ENCODE results near the gene FUT6. TPM values are rescaled to one million over a fixed set of nuclear protein-coding genes. Genes with fewer than 3 reads are reported as not detected.
"Not testable (repeated sequence)": the region's sequence is repeated elsewhere in the genome, so short reads cannot be mapped to it uniquely, and the experiment has no call there.

Gene FUT6
- polyA plus RNA-seq, 12 donors: 0.15 to 0.40 (median 0.16) TPM; not detected in 9

DNA sequence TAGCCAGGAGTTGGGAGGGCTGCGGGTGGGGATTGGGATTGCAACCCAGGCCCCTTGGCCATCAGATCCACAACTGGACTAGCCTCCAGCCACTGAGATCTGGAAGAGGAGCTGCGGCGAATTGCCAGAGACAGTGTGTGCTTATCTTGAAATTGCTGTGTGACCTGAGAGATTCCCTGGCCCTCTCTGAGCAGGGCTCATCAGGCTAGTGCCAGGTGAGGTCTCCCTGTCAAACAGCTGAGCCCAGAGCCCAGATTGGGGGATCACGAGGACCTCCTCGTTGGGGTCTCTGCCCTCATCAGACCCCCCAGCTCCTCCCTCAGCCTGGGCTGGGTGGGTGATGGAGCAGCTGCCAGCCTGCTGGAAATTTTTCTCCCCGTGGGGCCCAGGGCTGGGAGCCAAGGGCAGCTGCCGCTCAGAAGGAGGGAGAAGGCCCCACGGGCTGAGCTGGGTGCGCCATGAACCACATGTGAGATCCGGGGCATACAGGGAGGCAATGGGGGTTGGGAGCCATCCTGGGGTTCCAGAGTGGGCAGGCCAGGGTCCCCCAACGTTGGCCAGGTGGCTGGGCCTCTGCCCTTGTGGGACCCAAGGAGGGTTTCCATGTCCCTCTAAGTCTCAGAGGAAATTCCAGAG is 23.6 kb upstream of the FUT6 start:
- DNase-seq: no peak

DNA sequence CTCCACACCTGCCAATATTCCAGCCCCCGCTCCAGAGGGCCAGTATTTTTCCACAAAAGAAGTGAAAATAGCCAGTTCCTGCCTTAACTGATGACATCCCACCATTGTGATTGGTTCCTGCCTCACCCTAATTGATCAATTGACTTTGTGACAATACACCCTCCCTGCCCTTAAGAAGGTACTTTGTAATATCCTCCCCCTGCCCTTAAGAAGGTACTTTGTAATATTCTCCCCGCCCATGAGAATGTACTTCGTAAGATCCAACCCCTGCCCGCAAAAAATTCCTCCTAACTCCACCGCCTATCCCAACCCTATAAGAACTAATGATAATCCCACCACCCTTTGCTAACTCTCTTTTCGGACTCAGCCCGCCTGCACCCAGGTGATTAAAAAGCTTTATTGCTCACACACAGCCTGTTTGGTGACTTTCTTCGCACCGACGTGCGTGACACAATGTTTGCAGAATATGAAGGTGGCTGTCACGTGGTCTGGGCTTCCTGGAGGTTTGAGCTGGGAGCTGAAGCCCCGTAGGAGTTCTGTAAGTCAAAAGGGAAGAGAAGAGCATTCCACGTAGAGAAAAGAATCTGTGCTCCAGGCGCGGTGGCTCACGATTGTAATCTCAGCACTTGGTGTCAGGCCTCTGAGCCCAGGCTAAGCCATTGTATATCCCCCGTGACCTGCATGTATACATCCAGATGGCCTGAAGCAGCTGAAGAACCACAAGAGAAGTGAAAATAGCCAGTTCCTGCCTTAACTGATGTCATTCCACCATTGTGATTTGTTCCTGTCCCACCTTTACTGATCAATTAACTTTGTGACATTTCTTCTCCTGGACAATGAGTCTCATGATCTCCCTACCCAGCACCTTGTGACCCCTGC is 17.9 kb upstream of the FUT6 start:
- no peak for DNase-seq

DNA sequence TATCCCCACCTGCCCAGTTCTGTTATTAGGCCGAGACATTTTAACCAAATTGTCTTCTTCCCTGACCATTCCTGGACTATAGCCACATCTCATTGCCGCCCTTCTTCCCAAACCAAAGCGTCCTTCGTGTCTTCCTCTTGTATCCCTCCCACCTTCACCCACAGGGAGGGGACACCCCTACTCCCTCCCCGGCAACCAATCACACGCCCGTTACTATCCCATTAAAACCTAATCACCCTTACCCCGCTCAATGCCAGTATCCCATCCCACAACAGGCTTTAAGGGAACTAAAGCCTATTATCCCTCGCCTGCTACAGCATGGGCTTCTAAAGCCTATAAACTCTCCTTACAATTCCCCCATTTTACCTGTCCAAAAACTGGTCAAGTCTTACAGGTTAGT is 15.6 kb upstream of the FUT6 start:
- not testable (repeated sequence) for DNase-seq

DNA sequence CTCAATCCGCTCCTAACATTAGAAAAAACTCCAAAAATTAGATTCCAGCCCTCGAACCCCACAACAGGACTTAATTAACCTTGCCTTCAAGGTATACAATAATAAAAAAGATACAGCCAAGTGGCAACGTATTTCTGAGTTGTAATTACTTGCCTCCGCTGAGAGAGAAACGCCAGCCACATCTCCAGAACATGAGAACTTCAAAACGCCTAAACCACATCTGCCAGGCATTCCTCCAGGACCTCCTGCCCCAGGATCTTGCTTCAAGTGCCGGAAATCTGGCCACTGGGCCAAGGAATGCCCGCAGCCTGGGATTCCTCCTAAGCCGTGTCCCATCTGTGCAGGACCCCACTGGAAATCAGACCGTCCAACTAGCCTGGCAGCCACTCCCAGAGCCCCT is 14.6 kb upstream of the FUT6 start:
- not testable (repeated sequence) for DNase-seq

- DNase-seq: no peak
Measured at GRCh38 chr19:5851302-5851701, 11.8 kb upstream of the FUT6 start, which contains the start of gene FUT3. Gene FUT3 (minus strand): TSS chr19:5851449.

DNA sequence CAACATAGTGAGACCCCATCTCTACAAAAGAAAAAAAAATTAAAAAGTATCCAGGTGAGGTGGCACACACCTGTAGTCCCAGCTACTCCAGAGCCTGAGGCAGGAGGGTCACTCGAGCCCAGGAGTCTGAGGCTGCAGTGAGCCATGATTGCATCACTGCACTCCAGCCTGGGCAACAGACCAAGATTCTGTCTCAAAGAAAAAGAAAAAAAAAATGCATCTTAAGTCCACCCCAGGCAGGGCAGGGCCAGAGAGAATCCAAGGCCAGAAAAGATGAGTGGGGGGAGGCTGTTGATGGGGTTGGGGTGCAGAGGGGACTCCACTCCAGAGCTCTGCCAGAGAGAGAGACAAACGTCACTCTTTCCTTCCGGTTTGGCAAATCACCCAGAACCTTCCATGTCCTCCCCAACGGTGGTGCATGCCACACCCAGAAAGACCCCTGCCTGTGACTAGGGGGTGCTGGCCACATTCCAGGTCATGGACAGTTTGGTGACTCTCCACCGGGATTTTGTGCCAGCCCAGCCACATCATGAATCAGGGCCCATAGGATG is 11.3 kb upstream of the FUT6 start:
- no peak for DNase-seq

DNA sequence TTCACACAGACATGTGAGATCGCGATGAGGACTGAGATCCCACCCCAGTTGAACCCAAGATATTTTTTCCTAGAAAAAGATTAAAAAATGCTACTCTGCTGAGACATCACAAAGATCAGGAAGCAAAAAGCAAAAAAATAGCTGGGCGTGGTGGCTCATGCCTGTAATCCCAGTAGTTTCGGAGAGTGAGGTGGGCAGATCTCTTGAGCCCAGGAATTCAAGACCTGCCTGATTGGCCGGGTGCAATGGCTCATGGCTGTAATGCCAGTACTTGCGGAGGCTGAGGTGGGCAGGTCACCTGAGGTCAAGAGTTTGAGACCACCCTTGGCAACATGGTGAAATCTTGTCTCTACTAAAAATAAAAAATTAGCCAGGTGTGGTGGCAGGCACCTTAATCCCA is 10.7 kb upstream of the FUT6 start:
- no peak for DNase-seq

GRCh38 chr19:5848621-5849020 is 9.1 kb upstream of the FUT6 start:
- not testable (repeated sequence) for DNase-seq

DNA sequence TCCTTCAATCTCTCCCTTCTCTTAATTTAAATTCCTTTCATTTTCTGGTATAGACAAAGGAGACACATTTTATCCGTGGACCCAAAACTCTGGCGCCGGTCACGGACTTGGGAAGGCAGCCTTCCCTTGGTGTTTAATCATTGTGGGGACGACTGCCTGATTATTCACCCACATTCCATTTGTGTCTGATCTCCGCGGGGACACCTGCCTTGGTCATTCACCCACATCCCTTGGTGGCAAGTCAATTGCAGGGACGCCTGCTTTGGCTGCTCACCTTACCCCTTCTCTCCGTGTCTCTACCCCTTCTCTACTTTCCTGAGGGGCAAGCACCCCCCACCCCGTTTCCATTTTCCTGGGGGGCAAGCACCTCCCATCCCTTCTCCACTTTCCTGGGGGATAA is 8.3 kb upstream of the FUT6 start:
- DNase-seq: not testable (repeated sequence)

GRCh38 chr19:5844456-5845433 is 5.2 kb upstream of the FUT6 start:
- DNase-seq: no peak

DNA sequence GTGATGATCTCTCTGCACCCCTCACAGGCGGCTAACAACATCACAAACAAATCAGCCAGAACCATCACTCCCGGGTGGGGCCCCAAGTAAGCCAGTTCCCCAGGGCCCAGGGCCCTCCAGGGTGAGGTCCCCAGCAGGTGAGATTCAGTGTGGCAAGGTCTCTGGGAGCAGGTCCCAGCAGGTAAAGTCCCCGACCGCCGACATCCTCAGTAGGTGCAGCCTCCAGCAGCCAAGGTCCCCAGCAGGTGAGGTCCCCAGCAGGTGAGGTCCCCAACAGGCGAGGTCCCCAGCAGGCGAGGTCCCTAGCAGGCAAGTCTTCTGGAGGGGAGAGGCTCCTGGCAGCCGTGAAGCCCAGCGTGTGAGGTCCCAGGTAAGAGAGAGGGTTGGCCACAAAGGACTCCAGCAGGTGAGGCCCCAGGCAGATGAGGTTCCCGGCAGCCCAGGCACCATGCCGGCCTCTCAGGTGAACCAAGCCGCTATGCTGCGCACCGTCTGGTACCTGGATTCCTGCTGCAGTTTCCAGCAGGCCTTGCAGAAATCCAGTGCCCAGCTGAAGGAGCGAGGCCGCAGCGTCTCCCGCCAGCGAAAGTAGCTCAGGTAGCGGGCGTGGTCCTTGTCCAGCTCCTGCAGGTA is 3.9 kb upstream of the FUT6 start:
- no peak for DNase-seq

- not testable (repeated sequence) for DNase-seq
Measured at GRCh38 chr19:5841735-5842111, 2.2 kb upstream of the FUT6 start.

GRCh38 chr19:5838353-5839064 is 993 bp downstream of the FUT6 start:
- no peak for DNase-seq

- DNase-seq: no peak
Measured at GRCh38 chr19:5837761-5838352, 1.6 kb downstream of the FUT6 start.

- DNase-seq: no peak
Measured at GRCh38 chr19:5832527-5833216, 6.8 kb downstream of the FUT6 start.

GRCh38 chr19:5832061-5832460 is 7.4 kb downstream of the FUT6 start:
- no peak for DNase-seq

DNA sequence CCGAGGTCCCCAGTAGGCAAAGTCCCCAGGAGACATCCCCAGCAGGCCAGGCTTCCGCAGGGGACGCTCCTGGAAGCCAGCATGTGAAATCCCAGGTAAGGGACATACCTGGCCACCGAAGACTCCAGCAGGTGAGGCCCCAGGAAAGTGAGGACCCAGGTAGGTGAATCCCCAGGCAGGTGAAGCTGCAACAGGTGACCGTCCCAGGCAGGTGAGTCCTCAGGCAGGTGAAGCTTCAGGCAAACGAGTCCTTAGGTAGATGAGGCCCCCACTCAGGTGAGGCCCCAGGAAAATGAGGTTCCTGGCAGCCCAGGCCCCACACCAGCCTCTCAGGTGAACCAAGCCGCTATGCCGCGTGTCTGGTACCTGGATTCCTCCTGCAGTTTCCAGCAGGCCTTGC is 8.3 kb downstream of the FUT6 start:
- DNase-seq: no peak

- no peak for DNase-seq
Measured at GRCh38 chr19:5829567-5830310, 9.8 kb downstream of the FUT6 start.
